CD4-positive, alpha-beta T cell treated with Interleukin-17A for 1 hour (primary cell): ENCODE measurements around the gene KAZN.

ENCODE experiments used
- DNase-seq: peaks from one replicate; pipeline ENCODE4 v3.0.0-alpha.2; 2020

The KAZN gene

DNA sequence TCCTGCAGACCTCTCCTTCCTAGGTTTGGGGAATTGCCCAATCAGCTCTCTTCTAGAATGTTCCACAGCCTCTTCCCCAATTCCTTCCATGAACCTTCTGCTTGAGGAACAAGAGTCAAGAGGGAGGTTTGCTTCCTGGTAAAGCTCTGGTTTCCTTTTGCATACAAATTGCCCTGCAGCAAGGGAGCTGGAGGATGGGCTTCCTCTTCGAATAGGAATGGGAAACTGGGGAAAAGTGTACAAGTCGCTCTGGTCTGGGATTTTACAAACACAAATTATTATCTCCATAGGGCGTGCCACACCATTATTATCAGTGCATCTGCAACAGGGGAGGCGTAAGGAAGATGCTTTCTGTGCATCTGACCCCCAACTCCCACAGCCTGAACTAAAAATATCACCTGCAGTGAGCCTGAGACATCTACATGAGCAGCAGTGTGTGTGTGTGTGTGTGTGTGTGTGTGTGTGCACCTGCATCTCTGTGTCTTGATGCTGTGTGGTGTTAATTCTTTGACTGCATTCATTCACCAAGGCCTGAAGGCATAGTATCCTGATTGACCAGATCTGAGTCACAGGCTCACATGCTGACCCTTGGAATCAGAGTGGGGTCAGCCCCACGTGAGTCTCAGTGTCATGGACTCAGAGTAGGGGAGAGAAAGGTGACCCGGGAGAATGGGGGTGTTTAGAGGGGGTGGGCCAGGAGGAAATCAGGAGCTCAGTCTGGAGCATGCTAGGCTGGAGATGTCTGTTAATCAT lies 272.9 kb downstream of the KAZN start:
- DNase-seq, result no peak

- DNase-seq, result no peak
These were observed 274.3 kb downstream of the KAZN start for GRCh38 chr1:14872762-14873161.

DNA sequence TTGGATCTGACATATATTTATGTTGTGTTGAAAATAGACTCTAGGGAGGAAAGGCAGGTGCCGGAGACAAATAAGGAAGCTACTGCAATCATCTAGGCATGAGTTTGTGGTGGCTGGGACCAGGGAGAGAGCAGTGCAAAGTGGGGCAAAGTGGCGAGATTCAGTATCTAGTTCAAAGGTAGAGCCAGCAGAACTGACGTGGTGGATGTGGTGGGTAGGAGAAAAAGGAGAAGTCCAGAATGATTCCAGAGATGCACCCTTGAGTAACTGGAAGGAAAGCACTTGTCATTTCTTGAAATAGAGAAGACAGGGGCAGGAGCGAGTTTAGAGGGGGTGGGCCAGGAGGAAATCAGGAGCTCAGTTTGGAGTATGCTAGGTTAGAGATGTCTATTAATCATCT lies 275.2 kb downstream of the KAZN start:
- DNase-seq, result no peak

DNA sequence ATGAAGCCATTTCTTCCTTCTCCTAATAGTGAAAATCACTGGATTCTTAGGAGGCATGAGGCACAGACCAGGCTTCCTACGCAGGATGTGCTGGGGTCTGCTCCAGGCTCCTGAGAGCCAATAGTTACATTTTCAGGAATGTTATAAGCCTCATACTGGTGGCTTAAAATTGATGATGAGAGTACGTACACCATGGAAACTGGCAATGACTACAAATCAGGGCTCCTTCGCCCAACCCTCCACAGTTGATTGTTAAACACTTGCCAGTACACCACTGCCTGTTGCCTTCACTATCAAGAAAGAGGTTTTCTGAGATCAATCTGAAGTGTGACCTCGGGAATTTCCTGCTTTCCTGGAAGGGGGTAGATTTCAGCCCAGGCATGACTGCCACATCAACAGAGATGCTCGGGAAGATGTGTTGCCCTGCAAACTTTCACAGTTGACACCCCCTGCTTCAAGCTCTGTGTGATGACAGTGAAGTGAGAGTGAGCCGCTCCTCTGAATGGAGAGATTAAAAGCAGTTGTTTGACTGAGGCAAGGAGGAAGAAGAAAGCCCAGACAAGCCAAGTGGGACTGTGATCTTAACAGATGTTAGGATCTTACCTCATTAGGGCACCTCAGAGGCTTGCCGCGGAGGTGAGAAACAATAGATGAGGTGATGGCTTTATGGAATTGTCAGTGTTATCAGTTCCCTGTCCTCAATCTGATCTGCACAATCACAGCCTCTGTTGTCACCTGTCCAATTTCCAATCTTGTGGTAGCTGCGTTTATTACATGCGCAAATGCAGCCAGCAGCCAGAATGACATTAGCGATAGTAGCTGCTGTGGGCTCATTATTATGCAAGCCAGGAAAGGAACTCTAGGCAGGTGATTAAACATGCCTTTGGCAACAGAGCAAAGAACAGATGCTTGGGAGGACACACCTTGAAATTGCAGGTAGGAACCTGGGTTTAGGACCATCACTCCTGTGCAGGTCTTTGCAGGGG lies 277.3 kb downstream of the KAZN start:
- no peak for DNase-seq

DNA sequence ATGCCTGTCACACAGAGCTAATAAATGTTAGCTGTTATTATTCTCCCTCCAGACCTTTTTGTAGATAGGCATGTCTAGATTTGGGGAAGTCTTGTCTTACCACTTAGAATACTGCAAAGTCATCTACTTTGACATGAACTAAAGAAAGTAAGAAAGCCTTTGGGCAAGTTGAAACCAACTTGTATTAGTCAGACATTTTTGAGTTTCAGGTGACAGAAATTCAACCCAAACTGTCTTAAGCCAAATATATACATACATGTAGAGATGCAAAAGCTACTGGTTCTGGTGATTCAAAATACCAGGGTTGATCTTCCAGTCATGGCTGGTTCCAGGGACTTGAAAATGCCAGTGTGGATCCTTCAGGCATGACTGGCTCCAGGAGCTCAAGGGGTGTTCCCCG lies 278.3 kb downstream of the KAZN start:
- DNase-seq, result no peak

GRCh38 chr1:14877224-14877623 lies 278.7 kb downstream of the KAZN start:
- DNase-seq, result no peak

DNA sequence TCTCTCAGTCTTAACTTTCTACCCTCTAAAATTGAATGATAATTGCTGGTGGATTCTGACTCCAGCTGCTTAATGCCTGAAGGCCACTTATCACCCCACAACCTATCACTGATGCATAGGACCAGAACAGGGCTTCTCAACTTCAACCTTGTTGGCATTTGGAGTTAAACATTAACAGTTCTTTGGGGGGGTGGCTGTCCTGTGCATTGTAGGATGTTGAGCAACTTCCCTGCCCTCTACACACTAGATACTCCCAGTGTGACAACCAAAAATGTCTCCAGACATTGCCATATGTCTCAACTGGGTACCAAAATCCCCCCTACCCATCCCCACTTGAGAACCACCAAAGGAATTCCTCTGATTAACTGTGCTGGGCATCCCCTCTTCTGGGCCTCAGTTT lies 279.6 kb downstream of the KAZN start:
- DNase-seq, result no peak

- DNase-seq, result no peak
These were observed 280.5 kb downstream of the KAZN start for GRCh38 chr1:14878951-14879350.

GRCh38 chr1:14880456-14881316 lies 282.2 kb downstream of the KAZN start:
- no peak for DNase-seq

DNA sequence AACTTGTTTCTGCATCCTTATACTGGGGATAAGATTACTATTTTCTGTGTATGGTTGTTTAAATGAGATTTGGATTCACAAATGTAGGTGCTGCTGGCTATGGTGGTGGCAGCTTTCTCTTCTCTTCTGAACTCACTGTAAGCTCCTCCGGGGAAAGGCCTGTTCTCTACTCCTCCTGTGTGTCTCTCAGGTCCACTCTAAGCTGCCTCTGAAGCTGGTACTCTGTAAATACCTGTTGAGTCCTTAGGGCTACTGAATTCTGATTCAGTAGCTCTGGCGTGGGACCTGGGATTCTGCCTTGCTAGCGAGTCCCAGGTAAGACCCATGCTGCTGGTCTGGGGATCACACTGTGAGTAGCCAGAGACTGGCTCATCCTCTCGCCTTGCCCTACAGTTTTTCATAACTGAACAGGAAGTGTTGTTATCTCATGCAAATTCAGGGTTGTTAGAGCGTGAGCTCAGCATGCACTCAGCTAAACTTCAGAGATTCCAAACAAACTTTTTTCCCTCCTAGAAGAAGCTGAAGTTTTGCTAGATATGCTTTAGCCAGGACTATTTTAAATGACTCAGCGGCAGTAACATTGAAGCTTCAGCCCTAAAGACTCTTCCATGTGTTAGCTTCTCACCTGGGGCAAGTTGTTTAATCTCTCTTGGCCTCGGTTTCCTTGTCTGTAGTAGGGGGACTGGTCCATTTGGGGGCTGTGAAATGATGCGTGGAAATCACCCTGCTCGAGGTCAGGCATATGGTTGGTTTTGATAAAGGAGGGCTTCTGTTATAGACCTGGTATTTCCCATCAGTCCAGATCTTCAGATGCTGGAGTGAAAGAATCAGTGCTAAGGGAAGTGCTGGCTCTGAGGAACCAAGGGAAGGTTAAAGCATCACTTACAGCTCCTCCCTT lies 283.5 kb downstream of the KAZN start:
- DNase-seq, result no peak

DNA sequence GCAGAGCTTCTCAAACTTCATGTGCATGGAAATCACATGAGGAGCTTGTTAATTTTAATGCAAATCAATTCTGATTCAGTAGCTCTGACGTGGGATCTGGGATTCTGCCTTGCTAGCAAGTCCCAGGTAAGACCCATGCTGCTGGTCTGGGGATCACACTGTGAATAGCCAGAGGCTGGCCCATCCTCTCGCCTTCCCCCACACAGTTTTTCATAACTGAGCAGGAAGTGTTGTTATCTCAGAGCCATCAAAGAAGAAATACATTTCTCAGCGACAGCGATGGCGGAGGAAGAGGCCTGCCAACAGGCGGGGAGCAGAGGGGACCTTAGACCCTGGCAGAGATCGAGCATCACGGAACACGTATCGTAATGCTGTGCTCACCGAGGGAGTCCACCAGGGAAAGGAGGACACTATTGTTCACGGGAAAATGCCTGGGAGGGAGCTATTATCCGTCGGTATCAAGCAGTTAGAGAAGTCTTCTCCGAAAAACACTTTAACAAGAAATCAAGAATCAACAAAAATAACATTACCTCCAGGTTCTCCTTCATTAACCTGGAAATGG lies 286.2 kb downstream of the KAZN start:
- no peak for DNase-seq

GRCh38 chr1:14887044-14887566 lies 288.6 kb downstream of the KAZN start:
- no peak for DNase-seq

GRCh38 chr1:14887764-14888350 lies 289.4 kb downstream of the KAZN start:
- no peak for DNase-seq

GRCh38 chr1:14888374-14888773 lies 289.9 kb downstream of the KAZN start:
- DNase-seq, result no peak

- no peak for DNase-seq
These were observed 291.4 kb downstream of the KAZN start for GRCh38 chr1:14889825-14890440.

DNA sequence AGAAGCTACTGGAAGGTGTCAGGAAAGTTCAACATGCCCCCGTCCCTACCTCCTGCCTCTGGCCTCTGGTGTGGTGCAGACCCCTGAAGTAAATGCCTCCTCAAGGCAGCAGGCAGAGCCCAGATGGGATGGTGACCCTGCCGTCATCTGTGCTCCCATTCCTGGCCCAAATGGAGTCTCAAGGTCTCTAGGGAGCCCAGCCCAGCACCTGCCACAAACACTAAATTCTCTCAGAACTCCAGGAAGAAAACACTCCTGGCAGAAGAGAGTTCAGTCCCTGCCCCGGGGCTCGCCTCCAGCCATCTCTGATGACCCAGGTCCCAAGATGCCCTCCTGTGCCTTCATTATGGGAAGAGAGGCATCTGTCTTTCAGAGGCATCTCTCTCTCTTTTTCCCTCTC lies 293.5 kb downstream of the KAZN start:
- DNase-seq, result no peak

DNA sequence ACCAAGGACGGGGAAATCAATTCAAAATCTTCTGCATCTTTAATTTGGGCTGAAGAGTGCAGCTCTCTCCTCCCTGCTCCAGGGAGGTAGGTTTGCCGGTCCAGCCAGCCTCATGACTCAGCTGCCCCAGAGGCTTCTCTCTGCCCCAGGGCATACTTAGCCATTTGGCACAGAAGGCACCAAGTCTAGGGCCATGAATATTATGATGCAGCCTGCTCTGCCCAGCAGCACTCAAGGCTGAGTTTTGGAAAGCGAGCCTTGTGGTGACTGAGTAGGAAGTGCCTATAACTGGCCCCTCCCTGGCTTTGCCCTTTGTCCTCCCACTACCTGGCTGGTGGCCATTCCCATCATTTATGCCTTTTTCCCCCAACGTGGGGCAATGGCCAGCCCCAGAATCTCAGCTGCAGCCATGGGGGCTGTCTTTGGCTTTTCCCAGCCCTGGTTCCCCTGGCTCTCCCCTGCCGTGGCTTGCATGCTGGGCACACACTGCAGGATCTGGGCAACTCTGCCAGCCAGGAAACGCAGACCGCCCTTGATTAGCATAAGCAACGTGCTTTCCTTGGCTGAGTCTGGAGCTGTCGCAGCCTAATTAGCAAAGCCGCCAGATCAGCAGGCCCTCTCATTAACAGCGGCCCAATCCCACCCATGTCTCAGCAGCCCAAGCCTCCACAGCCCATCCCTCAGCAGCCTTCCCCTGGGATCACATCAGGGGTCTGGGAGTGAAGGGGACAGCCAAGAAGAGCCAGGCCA lies 296.5 kb downstream of the KAZN start:
- no peak for DNase-seq

GRCh38 chr1:14895727-14896126 lies 297.2 kb downstream of the KAZN start:
- DNase-seq, result no peak

DNA sequence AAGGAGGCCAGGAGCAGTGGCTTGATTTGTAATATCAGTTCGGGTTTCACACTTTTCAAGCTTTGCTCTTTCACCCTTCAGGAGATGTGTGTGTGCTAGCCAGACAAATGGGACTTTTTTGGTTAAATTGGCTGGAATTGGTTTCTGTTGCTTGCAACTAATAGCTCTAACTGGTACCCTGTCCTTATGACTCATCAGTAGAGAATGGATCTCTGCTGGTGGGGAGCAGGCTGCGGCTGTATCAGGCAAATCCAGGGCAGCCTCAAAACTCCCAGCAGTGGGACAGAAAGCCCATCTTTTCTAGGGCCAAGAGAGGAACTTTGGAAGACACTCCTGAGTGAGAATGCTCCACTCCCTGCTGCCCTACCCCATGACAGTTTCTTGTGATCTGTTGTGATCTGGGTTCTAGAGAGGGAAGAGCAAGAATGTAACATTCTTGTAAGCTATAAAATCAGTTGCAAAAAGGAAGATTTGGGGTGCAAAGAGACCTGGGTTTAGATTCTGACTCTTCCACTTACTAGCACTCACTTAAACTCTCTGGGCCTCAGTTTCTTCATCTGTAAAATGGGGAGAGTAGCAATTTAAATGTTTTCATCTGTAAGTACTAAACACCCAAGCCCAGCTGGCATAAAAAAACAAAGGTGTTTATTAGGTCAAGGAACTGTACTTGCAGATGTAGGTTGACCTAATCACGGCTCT lies 298.0 kb downstream of the KAZN start:
- no peak for DNase-seq
